Endodermal cell (in vitro differentiated cells): ENCODE data around the gene TMEM14C. TPM values are rescaled to one million over a fixed set of nuclear protein-coding genes. Genes with fewer than 3 reads are reported as not detected.

ENCODE experiments used
- DNase-seq: peaks from one replicate; pipeline ENCODE4 v3.0.0-alpha.2; 2017
- H3K27ac ChIP-seq: 2 replicates; pipeline ENCODE4 v1.5.1; 2013; ENCODE audit warnings: mild to moderate bottlenecking, low read depth, low read length, moderate library complexity
- H3K27me3 ChIP-seq: 2 replicates; pipeline ENCODE4 v1.6.1; 2013; ENCODE audit warnings: mild to moderate bottlenecking, low read length, moderate library complexity; ENCODE audit not compliant: insufficient read depth, control insufficient read depth, poor library complexity, severe bottlenecking
- H3K36me3 ChIP-seq: 2 replicates; pipeline ENCODE4 v1.7.0; 2013; ENCODE audit warnings: mild to moderate bottlenecking, low read length, moderate library complexity; ENCODE audit not compliant: control insufficient read depth, insufficient read depth
- H3K4me1 ChIP-seq: one replicate; pipeline ENCODE4 v1.7.0; 2013; ENCODE audit warnings: low read length; ENCODE audit not compliant: control insufficient read depth, insufficient read depth
- H3K4me3 ChIP-seq: 2 replicates; pipeline ENCODE4 v1.5.1; 2013; ENCODE audit warnings: mild to moderate bottlenecking, low read length, moderate library complexity
- H3K9ac ChIP-seq: 2 replicates; pipeline ENCODE4 v1.6.1; 2013; ENCODE audit warnings: mild to moderate bottlenecking, low read length, moderate library complexity; ENCODE audit not compliant: poor library complexity, severe bottlenecking; ENCODE audit errors: extremely low read depth
- H3K9me3 ChIP-seq: 2 replicates; pipeline ENCODE4 v1.6.1; 2013; ENCODE audit warnings: mild to moderate bottlenecking, low read length, moderate library complexity; ENCODE audit not compliant: control insufficient read depth
- H3K27ac Mint-ChIP-seq: 2 replicates; pipeline ENCODE4 v1.8.0; 2020; ENCODE audit warnings: mixed read lengths
- H3K27me3 Mint-ChIP-seq: 2 replicates; pipeline ENCODE4 v1.8.0; 2021; ENCODE audit warnings: mild to moderate bottlenecking, mixed read lengths; ENCODE audit not compliant: insufficient read depth
- H3K36me3 Mint-ChIP-seq: 2 replicates; pipeline ENCODE4 v1.8.0; 2020; ENCODE audit warnings: low read depth, mixed read lengths
- H3K4me1 Mint-ChIP-seq: 2 replicates; pipeline ENCODE4 v1.8.0; 2020; ENCODE audit warnings: mixed read lengths
- H3K4me3 Mint-ChIP-seq: 2 replicates; pipeline ENCODE4 v1.8.0; 2020; ENCODE audit warnings: mild to moderate bottlenecking, moderate library complexity, mixed read lengths
- H3K9me3 Mint-ChIP-seq: 2 replicates; pipeline ENCODE4 v1.8.0; 2020; ENCODE audit warnings: mild to moderate bottlenecking, mixed read lengths
- WGBS, 2 experiments: methylation state at CpG; one replicate each; pipeline versions ENCODE4 v1.1.5 to v1.1.7; 2013; ENCODE audit warnings: missing lambda C conversion rate in 2 of 2, mixed read lengths in 1 of 2; ENCODE audit not compliant: insufficient coverage in 1 of 2, insufficient read length in 1 of 2; 5-methylcytosine and 5-hydroxymethylcytosine counted together
- total RNA-seq, 2 donors: library from RNA; stranded (reverse); fragmentation: NEBNext Ultra II Directional in 1 of 2; extraction: Animal tissue kit (Norgen Biotek cat#: 25700) in 1 of 2; gene quantifications; 2 replicates in 1 of 2; 3 replicates in 1 of 2; pipeline ENCODE4 v1.2.1, GENCODE V29; 2021
- TF ChIP-seq, protein P1 (sequence below): fragments of 200-600 bp; sonication (generic); conservative IDR thresholded peaks from 2 replicates; pipeline ENCODE4 v1.5.0; 2021; ENCODE audit warnings: antibody characterized with exemption, mild to moderate bottlenecking

The TMEM14C gene
- total RNA-seq, 2 donors from 2014 or later: 102 to 118 TPM

GRCh38 chr6:10759312-10759839 is 36.5 kb downstream of the TMEM14C start:
- TF ChIP-seq, protein P1, sequence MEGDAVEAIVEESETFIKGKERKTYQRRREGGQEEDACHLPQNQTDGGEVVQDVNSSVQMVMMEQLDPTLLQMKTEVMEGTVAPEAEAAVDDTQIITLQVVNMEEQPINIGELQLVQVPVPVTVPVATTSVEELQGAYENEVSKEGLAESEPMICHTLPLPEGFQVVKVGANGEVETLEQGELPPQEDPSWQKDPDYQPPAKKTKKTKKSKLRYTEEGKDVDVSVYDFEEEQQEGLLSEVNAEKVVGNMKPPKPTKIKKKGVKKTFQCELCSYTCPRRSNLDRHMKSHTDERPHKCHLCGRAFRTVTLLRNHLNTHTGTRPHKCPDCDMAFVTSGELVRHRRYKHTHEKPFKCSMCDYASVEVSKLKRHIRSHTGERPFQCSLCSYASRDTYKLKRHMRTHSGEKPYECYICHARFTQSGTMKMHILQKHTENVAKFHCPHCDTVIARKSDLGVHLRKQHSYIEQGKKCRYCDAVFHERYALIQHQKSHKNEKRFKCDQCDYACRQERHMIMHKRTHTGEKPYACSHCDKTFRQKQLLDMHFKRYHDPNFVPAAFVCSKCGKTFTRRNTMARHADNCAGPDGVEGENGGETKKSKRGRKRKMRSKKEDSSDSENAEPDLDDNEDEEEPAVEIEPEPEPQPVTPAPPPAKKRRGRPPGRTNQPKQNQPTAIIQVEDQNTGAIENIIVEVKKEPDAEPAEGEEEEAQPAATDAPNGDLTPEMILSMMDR: peak; percentile 74
- H3K27me3 Mint-ChIP-seq: no peaks in the 10 kb centered on the region
- Histone ChIP-seq H3K9me3 (no peaks in the 10 kb centered on the region), H3K27me3 (no peaks in the 10 kb centered on the region), H3K9ac (no peak overlapping the region), H3K4me3 (no peak overlapping the region), H3K27ac (no peak overlapping the region), H3K4me1 (no peaks in the 10 kb centered on the region), H3K36me3 (peaks cover 83% of the 10 kb centered on the region)
- H3K4me1 Mint-ChIP-seq: no peaks in the 10 kb centered on the region
- 14 to 91% methylated on average over 1 to 3 of the region's 3 CpGs for WGBS, 2 experiments
- peak overlapping the region; percentile 94 for H3K27ac Mint-ChIP-seq
- H3K4me3 Mint-ChIP-seq: no peak overlapping the region
- H3K36me3 Mint-ChIP-seq: peaks cover 75% of the 10 kb centered on the region
- DNase-seq: peak; percentile 59
- H3K9me3 Mint-ChIP-seq: no peaks in the 10 kb centered on the region

GRCh38 chr6:10759884-10760329 is 37.0 kb downstream of the TMEM14C start:
- H3K36me3 ChIP-seq: peaks cover 79% of the 10 kb centered on the region
- Mint-ChIP-seq H3K9me3 (no peaks in the 10 kb centered on the region), H3K27ac (peak overlapping the region; percentile 6), H3K4me1 (no peaks in the 10 kb centered on the region), H3K27me3 (no peaks in the 10 kb centered on the region), H3K36me3 (peaks cover 70% of the 10 kb centered on the region), H3K4me3 (no peak overlapping the region)
- H3K4me3 ChIP-seq: no peak overlapping the region
- H3K9ac ChIP-seq: no peak overlapping the region
- TF ChIP-seq, protein P1: no peak
- no peaks in the 10 kb centered on the region for H3K27me3 ChIP-seq
- no peak for DNase-seq
- no peaks in the 10 kb centered on the region for H3K4me1 ChIP-seq
- WGBS, 2 experiments: 91 to 96% methylated on average over 5 to 6 of the region's 6 CpGs
- H3K9me3 ChIP-seq: no peaks in the 10 kb centered on the region
- no peak overlapping the region for H3K27ac ChIP-seq

GRCh38 chr6:10763006-10763405 is 40.1 kb downstream of the TMEM14C start:
- no peak overlapping the region for H3K27ac ChIP-seq
- H3K36me3 Mint-ChIP-seq: peaks cover 47% of the 10 kb centered on the region
- peaks cover 57% of the 10 kb centered on the region for H3K36me3 ChIP-seq
- 93 to 100% methylated on average over 2 of the region's 2 CpGs for WGBS, 2 experiments
- DNase-seq: no peak
- no peak overlapping the region for H3K4me3 Mint-ChIP-seq
- H3K4me1 Mint-ChIP-seq: no peaks in the 10 kb centered on the region
- TF ChIP-seq, protein P1: no peak
- no peaks in the 10 kb centered on the region for H3K27me3 Mint-ChIP-seq
- H3K4me3 ChIP-seq: no peak overlapping the region
- no peak overlapping the region for H3K9ac ChIP-seq
- no peaks in the 10 kb centered on the region for H3K9me3 Mint-ChIP-seq
- no peaks in the 10 kb centered on the region for H3K27me3 ChIP-seq
- no peaks in the 10 kb centered on the region for H3K4me1 ChIP-seq
- H3K27ac Mint-ChIP-seq: no peak overlapping the region
- H3K9me3 ChIP-seq: no peaks in the 10 kb centered on the region
